ENCODE results near the gene IL27RA. TPM values are rescaled to one million over a fixed set of nuclear protein-coding genes. Genes with fewer than 3 reads are reported as not detected.

The IL27RA gene
- total RNA-seq, 1 donor from 2014 or later, result 76.6 TPM

- Mint-ChIP-seq H3K36me3 (ENCODE audit: low read depth) (peaks cover 5% of the 10 kb centered on the region), H3K27ac (peak overlapping the region; percentile 93), H3K9me3 (no peaks in the 10 kb centered on the region), H3K27me3 (ENCODE audit: low read depth) (no peaks in the 10 kb centered on the region), H3K4me3 (ENCODE audit: low read depth) (peak overlapping the region; percentile 93), H3K4me1 (ENCODE audit: low read depth) (peaks cover 7% of the 10 kb centered on the region)
- intact Hi-C loops (cut with micrococcal nuclease), result loop anchor here (1.0 to 10.0 kb wide), 5 partner anchors 8 to 296 kb away; partner anchors contain the start of genes ASF1B and PRKACA
- peak; percentile 99 for DNase-seq (ENCODE audit: low spot score)
These were observed 49.6 kb downstream of the IL27RA start for GRCh38 chr19:14080887-14081796.

DNA sequence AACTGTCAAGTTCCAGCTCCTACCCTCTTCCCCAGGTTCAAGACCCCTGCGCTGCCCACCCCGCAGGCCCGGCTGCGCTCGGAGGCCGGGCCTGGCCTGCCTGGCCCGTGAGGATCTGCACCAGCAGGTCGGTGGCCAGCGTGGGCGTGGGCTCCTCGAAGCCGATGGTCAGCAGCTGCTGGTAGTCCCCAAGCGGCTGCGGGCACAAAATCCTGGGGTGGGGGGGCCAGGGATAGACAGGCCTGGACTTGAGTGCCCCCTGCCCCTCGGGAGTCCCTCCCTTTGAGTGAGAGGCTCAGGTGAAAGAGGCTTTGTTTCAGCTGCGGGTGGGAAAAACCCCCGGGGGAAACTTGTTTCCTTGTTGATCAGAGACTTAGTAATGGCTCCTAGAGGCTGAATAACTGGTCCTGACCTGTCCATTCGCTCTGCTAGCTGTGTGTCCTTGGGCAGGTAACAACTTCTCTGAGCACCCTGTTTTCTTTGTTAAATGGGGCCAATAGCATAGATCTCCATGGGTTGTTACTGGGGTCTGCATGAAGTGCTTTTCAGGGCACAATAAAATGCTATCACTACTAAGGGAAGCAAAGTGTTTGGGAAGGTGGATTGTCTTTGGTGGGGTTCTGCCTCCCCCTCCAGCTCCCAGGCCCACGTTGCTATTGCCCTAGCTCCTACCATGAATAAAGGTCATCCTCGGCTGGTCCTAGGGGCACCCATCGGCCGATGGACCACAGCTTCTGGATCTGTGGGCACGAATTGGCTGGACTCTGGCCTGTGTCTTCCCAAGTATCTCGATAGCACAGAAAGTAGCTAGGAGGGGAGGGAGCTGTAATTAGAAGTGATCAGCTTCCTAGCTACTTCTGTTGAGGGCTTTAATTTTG lies 50.5 kb downstream of the IL27RA start:
- Mint-ChIP-seq H3K27me3 (ENCODE audit: low read depth) (no peaks in the 10 kb centered on the region), H3K27ac (peak overlapping the region; percentile 93), H3K4me1 (ENCODE audit: low read depth) (peaks cover 7% of the 10 kb centered on the region), H3K36me3 (ENCODE audit: low read depth) (peaks cover 10% of the 10 kb centered on the region), H3K9me3 (no peaks in the 10 kb centered on the region), H3K4me3 (ENCODE audit: low read depth) (peak overlapping the region; percentile 93)
- DNase-seq (ENCODE audit: low spot score), result no peak
- intact Hi-C loops (cut with micrococcal nuclease), result loop anchor here (1.0 to 10.0 kb wide), 5 partner anchors 9 to 297 kb away; partner anchors contain the start of genes ASF1B and PRKACA

DNA sequence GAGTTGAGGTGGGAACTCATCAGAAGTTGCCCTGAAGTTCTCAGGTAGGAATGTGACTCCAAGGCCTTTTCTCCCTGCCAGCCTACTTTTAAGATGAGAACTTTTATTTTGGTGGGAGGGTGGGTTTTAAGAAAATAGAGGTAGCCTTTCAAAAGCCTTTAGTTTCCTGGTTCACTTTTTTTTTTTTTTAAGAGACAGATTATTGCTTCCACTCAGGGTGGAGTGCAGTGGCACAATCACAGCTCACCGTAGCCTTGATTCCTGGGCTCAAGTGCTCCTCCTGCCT lies 51.1 kb downstream of the IL27RA start:
- Mint-ChIP-seq H3K4me3 (ENCODE audit: low read depth) (peak overlapping the region; percentile 93), H3K27ac (no peak overlapping the region), H3K36me3 (ENCODE audit: low read depth) (peaks cover 13% of the 10 kb centered on the region), H3K9me3 (no peaks in the 10 kb centered on the region), H3K27me3 (ENCODE audit: low read depth) (no peaks in the 10 kb centered on the region), H3K4me1 (ENCODE audit: low read depth) (peaks cover 7% of the 10 kb centered on the region)
- intact Hi-C loops (cut with micrococcal nuclease), result loop anchor here (10.0 kb wide), 1 partner anchor 298 kb away; no protein-coding TSS in a partner anchor
- DNase-seq (ENCODE audit: low spot score), result no peak

DNA sequence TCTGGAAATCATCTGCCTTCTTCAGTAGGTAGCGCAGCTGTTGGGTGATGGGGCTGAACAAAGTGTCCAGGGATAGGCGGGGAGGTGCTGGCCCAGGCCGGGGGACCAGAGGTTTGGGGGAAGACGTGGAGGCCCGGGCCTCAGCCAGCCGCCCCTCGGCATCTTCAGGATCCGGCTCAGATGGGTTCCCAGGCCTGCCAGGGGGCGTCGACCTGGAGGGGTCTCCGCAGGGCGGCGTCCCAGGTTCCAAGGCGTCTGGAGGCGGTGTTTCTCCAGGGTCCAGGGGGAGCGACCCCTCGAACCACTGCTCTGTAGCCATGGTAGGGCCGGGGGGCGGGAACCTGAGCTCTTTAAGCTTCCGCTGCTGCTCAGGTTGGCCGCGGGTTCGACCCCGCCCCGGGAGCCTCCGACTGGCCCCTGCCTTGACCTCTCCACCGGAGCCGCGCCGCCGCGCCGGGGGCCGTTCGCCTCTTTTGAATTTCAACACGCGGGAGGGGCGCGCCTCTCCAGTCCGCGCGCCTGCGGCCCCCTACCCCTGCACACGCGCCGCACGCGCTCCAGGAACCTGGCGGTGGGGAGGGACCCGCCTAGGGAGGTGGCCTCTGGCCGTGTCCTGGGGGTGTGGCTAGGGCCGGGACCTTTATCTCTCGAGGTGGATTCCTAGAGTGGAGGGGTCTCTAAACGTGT lies 53.9 kb downstream of the IL27RA start, which contains the start of gene C19orf67:
C19orf67 (minus strand) TSS at position 475 of the 687 bp plus-strand sequence; CDS start at position 319, 156 bp downstream.
- Mint-ChIP-seq H3K27ac (no peak within 1 kb of the TSS), H3K36me3 (ENCODE audit: low read depth) (peaks cover 31% of the 10 kb centered on the region), H3K4me1 (ENCODE audit: low read depth) (peaks cover 6% of the 10 kb centered on the region), H3K9me3 (no peaks in the 10 kb centered on the region), H3K27me3 (ENCODE audit: low read depth) (no peaks in the 10 kb centered on the region), H3K4me3 (ENCODE audit: low read depth) (no peak within 1 kb of the TSS)
- intact Hi-C loops (cut with micrococcal nuclease), result loop anchor here (10.0 kb wide), 1 partner anchor 301 kb away; no protein-coding TSS in a partner anchor
- no peak for DNase-seq (ENCODE audit: low spot score)

DNA sequence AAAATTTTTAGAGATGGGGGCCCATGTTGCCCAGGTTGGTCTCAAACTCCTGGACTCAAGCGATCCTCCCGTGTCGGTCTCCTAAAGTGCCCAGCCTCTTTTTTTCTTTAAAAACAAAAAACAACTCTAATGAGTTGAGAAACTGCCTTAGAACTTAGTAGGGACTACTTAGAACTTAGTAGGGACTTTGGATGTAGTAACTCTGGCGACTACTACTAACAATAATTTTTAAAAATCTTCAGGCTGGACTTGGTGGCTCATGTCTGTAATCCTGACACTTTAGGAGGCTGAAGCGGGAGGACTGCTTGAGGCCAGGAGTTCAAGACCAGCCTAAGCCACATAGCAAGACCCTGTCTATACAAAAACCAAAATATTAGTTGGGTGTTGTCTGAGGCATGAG lies 54.5 kb downstream of the IL27RA start:
- Mint-ChIP-seq H3K4me3 (ENCODE audit: low read depth) (no peak overlapping the region), H3K36me3 (ENCODE audit: low read depth) (peaks cover 31% of the 10 kb centered on the region)
- intact Hi-C loops (cut with micrococcal nuclease), result loop anchor here (10.0 kb wide), 1 partner anchor 301 kb away; no protein-coding TSS in a partner anchor

GRCh38 chr19:14088634-14089411 lies 57.3 kb downstream of the IL27RA start:
- peak overlapping the region; percentile 84 for H3K4me3 Mint-ChIP-seq (ENCODE audit: low read depth)
- peaks cover 11% of the 10 kb centered on the region for H3K4me1 Mint-ChIP-seq (ENCODE audit: low read depth)
- H3K27ac Mint-ChIP-seq, result peak overlapping the region; percentile 67
- H3K27me3 Mint-ChIP-seq (ENCODE audit: low read depth), result no peaks in the 10 kb centered on the region
- no peak for DNase-seq (ENCODE audit: low spot score)
- H3K9me3 Mint-ChIP-seq, result peaks cover 10% of the 10 kb centered on the region
- intact Hi-C loops (cut with micrococcal nuclease), result loop anchor here (10.0 kb wide), 1 partner anchor 304 kb away; no protein-coding TSS in a partner anchor
- H3K36me3 Mint-ChIP-seq (ENCODE audit: low read depth), result peaks cover 47% of the 10 kb centered on the region

More for the DNA sequence above, 54.5 kb downstream of the IL27RA start:
- H3K4me1 Mint-ChIP-seq (ENCODE audit: low read depth), result peaks cover 3% of the 10 kb centered on the region
- H3K27ac Mint-ChIP-seq, result no peak overlapping the region
- H3K9me3 Mint-ChIP-seq, result no peaks in the 10 kb centered on the region
- no peak for DNase-seq (ENCODE audit: low spot score)
- H3K27me3 Mint-ChIP-seq (ENCODE audit: low read depth), result no peaks in the 10 kb centered on the region

DNA sequence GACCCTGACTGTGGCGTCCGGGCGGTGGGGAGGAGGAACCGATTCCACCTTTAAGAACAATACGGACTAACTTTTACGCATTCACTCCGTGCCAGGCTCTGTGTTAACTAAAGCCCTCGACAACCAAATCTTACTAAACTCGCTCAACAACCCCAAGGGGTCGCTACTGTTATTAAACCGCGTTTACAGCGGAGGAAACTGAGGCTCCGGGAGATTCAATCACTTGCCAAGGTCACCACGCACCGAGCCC lies 57.8 kb downstream of the IL27RA start:
- DNase-seq (ENCODE audit: low spot score), result no peak
- Mint-ChIP-seq H3K27ac (peak overlapping the region; percentile 67), H3K4me1 (ENCODE audit: low read depth) (peaks cover 11% of the 10 kb centered on the region), H3K27me3 (ENCODE audit: low read depth) (no peaks in the 10 kb centered on the region), H3K36me3 (ENCODE audit: low read depth) (peaks cover 47% of the 10 kb centered on the region), H3K4me3 (ENCODE audit: low read depth) (peak overlapping the region; percentile 84), H3K9me3 (peaks cover 11% of the 10 kb centered on the region)
- intact Hi-C loops (cut with micrococcal nuclease), result loop anchor here (10.0 kb wide), 1 partner anchor 305 kb away; no protein-coding TSS in a partner anchor

GRCh38 chr19:14089662-14090508 lies 58.3 kb downstream of the IL27RA start:
- H3K27ac Mint-ChIP-seq, result no peak overlapping the region
- peak overlapping the region; percentile 84 for H3K4me3 Mint-ChIP-seq (ENCODE audit: low read depth)

GRCh38 chr19:14090509-14091080 lies 59.0 kb downstream of the IL27RA start, which contains the start of gene SAMD1:
Gene SAMD1, minus strand, starts transcription at chr19:14090751.
- Mint-ChIP-seq H3K4me3 (ENCODE audit: low read depth) (peak within 1 kb of the TSS; percentile 99), H3K9me3 (peaks cover 16% of the 10 kb centered on the region), H3K36me3 (ENCODE audit: low read depth) (peaks cover 49% of the 10 kb centered on the region), H3K27me3 (ENCODE audit: low read depth) (no peaks in the 10 kb centered on the region), H3K4me1 (ENCODE audit: low read depth) (peaks cover 11% of the 10 kb centered on the region), H3K27ac (peak within 1 kb of the TSS; percentile 99)
- DNase-seq (ENCODE audit: low spot score), result peak; percentile 74
- intact Hi-C loops (cut with micrococcal nuclease), result loop anchor here (1.0 to 2.0 kb wide), 3 partner anchors 9 to 46 kb away; partner anchors contain the start of genes ASF1B and MISP3

More at GRCh38 chr19:14089662-14090508, 58.3 kb downstream of the IL27RA start:
- H3K9me3 Mint-ChIP-seq, result peaks cover 16% of the 10 kb centered on the region
- peaks cover 51% of the 10 kb centered on the region for H3K36me3 Mint-ChIP-seq (ENCODE audit: low read depth)
- H3K27me3 Mint-ChIP-seq (ENCODE audit: low read depth), result no peaks in the 10 kb centered on the region
- H3K4me1 Mint-ChIP-seq (ENCODE audit: low read depth), result peaks cover 11% of the 10 kb centered on the region
- intact Hi-C loops (cut with micrococcal nuclease), result loop anchor here (2.0 to 10.0 kb wide), 3 partner anchors 17 to 305 kb away; partner anchors contain the start of genes ASF1B and MISP3
- DNase-seq (ENCODE audit: low spot score), result peak; percentile 37

DNA sequence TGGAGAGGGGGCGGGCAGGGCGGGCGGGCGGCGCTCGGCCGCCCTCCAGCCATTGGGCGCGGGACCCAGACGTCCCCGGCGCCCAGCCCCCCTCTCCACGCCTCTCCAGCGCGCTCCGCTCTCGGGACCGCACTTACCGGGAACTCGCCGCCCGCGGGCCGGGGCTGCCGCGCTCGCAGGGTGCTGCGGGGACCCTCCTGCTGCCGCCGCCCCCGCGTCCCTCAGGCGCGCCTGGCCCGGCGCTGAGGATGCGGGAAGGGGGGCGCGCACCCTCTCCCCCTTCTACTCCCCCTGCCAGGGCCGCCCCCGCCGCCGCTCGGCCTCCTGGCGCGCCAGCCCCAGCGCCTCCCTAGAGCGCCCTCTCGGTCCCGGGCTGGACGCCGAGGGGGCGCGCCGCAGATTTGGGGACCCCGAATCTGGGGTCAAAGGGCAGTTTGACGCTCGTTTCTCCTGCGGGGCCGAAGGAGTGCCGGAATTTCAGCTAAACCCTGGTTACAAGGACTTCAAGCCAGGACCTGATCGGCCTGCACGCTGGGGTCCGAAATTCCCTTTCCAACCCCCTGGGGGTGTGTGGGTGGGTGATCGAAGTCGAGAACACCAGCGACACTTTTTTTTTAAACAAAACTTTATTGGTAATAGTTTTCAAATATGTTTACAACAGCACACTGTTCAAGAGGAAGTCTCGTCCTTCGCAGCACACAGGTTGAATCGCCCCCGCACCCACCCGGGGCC lies 59.7 kb downstream of the IL27RA start:
- intact Hi-C loops (cut with micrococcal nuclease), result loop anchor here (1.0 to 2.0 kb wide), 3 partner anchors 10 to 46 kb away; partner anchors contain the start of genes ASF1B and MISP3
- H3K4me1 Mint-ChIP-seq (ENCODE audit: low read depth), result peaks cover 11% of the 10 kb centered on the region

More for the DNA sequence above, 59.7 kb downstream of the IL27RA start:
- Mint-ChIP-seq H3K9me3 (peaks cover 16% of the 10 kb centered on the region), H3K27me3 (ENCODE audit: low read depth) (no peaks in the 10 kb centered on the region), H3K36me3 (ENCODE audit: low read depth) (peaks cover 49% of the 10 kb centered on the region), H3K27ac (peak overlapping the region; percentile 99), H3K4me3 (ENCODE audit: low read depth) (peak overlapping the region; percentile 99)
- peak; percentile 58 for DNase-seq (ENCODE audit: low spot score)

Measured in activated T-helper 2 cell treated with anti-CD3 and anti-CD28 coated beads, Interferon-gamma antibody, Interleukin-2, Interleukin-4, amounts not matched to agents 10 μg/mL and 5 μg/mL and 100 μg/mL, durations not matched to agents 14 hours and 24 hours and 36 hours (primary cell).